Colon (tissue), 2 donors: Measurements from ENCODE around the gene HOXD4.

Experiments
- FAIRE-seq: peaks from 2 replicates; lab custom pipeline; 2012; peaks lifted over from hg19 to GRCh38; lab: Jason Lieb, UNC
- donor health status: control.
- donor health status: control.

HOXD4 gene

GRCh38 chr2:176151442-176152287 is at the start of gene HOXD4:
Gene HOXD4 (plus strand): TSS chr2:176151550. CDS start chr2:176151634, 84 bp downstream.
- no peak for FAIRE-seq

- FAIRE-seq, result no peak
Measured at GRCh38 chr2:176101842-176102241, 49.5 kb upstream of the HOXD4 start.

GRCh38 chr2:176102309-176102866 is 49.0 kb upstream of the HOXD4 start:
- no peak for FAIRE-seq

- no peak for FAIRE-seq
Measured at GRCh38 chr2:176103194-176103593, 48.2 kb upstream of the HOXD4 start.

- FAIRE-seq, result no peak
Measured at GRCh38 chr2:176103742-176104315, 47.5 kb upstream of the HOXD4 start.

GRCh38 chr2:176104316-176105077 is 46.9 kb upstream of the HOXD4 start:
- FAIRE-seq, result no peak

- no peak for FAIRE-seq
Measured at GRCh38 chr2:176105078-176105729, 46.1 kb upstream of the HOXD4 start.

- FAIRE-seq, result no peak
Measured at GRCh38 chr2:176105730-176106580, 45.4 kb upstream of the HOXD4 start.

GRCh38 chr2:176106581-176107539 is 44.5 kb upstream of the HOXD4 start, which contains the start of gene HOXD11:
Gene HOXD11 (plus strand): TSS chr2:176107280. CDS start chr2:176107356, 76 bp downstream.
- no peak for FAIRE-seq

GRCh38 chr2:176107731-176108181 is 43.6 kb upstream of the HOXD4 start:
- FAIRE-seq, result no peak

GRCh38 chr2:176109192-176109901 is 42.0 kb upstream of the HOXD4 start:
- FAIRE-seq, result no peak

- no peak for FAIRE-seq
Measured at GRCh38 chr2:176109946-176110345, 41.4 kb upstream of the HOXD4 start.

- no peak for FAIRE-seq
Measured at GRCh38 chr2:176110415-176111308, 40.7 kb upstream of the HOXD4 start.

- FAIRE-seq, result no peak
Measured at GRCh38 chr2:176111309-176111663, 40.1 kb upstream of the HOXD4 start.

GRCh38 chr2:176111846-176112374 is 39.4 kb upstream of the HOXD4 start:
- FAIRE-seq, result no peak

GRCh38 chr2:176112375-176113302 is 38.7 kb upstream of the HOXD4 start:
- FAIRE-seq, result no peak
